Activated effector memory CD4-positive, alpha-beta T cell treated with Interleukin-2 at 50 U/mL for 16 hours (primary cell): ENCODE results near the gene PTPRN2.

Experiments used
- DNase-seq: peaks from one replicate; pipeline ENCODE4 v3.0.0-alpha.2; 2020

Gene PTPRN2

GRCh38 chr7:158030566-158030965, 557.1 kb downstream of the PTPRN2 start:
- DNase-seq, result no peak

DNA sequence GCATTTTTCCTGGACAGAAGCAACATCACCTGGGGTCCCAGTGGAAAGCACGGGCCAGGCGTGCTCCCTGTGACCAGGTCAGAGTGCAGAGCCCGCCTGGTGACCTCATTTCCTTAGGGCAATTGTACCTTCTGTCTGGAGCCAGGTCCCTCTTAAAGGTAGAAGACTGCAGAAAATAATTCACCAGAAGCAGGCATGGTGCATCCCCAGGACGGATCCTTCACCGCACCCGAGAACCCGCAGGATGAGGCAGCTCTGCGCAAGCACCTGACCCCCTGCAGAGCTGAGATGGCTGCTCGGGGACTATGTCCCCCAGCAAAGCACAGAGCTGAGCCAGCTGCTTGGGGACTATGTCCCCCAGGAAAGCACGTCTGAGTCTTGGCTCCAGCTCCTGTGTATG, 557.6 kb downstream of the PTPRN2 start:
- DNase-seq, result no peak

DNA sequence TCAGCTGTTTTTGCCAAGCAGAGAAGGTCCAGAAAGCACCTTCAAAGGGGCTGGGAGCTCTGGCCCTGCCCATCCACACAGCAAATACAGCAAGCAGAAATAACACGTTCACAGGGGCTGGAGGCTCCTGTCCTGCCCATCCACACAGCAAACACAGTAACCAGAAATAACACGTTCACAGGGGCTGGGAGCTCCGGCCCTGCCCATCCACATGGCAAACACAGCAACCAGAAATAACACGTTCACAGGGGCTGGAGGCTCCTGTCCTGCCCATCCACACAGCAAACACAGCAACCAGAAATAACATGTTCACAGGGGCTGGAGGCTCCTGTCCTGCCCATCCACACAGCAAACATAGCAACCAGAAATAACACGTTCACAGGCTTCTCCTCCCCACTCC, 558.1 kb downstream of the PTPRN2 start:
- no peak for DNase-seq

DNA sequence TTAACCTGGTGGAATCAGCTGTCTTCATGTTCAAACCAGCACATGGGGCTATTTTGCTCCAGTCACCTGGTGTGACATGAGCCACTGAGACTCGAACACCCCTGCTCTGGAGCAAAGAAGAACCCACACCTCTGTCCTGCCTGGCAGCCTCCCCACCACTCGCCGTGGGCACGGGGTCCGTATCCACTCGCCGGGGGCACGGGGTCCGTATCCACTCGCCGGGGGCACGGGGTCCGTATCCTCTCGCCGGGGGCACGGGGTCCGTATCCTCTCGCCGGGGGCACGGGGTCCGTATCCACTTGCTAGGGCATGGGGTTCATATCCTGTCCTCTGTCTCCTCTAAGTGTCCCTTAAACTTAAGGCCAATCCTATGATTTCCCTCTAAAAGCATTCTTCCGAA, 558.7 kb downstream of the PTPRN2 start:
- no peak for DNase-seq

GRCh38 chr7:158028290-158028941, 559.2 kb downstream of the PTPRN2 start:
- no peak for DNase-seq

DNA sequence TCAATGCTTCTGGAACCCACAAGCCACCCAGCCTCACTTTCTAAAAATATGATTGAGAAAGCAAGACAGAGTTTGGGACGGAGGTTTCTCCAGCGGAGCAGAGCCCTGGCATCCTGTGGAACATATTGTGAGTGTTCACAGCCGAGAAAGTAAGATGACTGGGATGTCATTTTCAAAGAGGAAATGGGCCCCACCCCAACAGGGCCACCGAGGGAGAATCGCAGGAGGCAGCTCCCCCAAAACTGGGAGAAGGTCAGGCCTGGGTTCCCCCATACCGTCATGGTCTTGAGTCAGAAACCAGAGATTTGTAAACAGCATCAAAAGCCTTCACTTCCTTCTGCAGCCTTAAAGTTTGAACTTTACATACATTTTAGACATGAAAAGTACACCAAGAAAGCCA, 560.0 kb downstream of the PTPRN2 start:
- no peak for DNase-seq

DNA sequence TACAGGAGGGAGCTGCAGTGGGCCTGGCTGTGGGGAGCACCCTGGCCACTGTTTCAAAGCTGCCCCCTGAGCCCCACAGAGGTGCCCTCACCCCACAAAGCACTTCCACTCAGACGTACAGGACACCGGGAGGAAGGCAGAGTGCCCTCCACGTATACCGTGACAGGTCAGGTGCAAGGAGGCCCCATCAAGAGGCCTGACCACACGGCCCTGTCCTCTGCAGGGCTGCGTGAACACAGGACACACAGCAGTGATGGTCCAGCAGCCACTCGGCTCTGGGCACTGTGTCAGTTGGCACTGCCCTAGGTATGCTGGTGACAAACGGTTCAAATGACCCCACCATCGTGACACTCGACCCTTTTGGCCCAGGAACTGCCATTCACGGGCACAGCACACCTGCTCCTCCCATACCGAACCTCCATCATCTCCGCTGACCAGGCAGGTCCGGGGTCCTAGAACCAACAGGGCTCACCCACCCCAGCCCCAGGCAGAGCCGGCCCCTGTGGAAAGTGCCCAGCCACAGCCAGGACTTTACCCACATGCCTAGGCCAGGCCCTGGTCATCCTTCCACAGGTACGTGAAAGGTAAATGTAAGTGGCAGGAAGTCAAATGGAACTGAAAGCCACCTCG, 560.9 kb downstream of the PTPRN2 start:
- DNase-seq, result no peak

DNA sequence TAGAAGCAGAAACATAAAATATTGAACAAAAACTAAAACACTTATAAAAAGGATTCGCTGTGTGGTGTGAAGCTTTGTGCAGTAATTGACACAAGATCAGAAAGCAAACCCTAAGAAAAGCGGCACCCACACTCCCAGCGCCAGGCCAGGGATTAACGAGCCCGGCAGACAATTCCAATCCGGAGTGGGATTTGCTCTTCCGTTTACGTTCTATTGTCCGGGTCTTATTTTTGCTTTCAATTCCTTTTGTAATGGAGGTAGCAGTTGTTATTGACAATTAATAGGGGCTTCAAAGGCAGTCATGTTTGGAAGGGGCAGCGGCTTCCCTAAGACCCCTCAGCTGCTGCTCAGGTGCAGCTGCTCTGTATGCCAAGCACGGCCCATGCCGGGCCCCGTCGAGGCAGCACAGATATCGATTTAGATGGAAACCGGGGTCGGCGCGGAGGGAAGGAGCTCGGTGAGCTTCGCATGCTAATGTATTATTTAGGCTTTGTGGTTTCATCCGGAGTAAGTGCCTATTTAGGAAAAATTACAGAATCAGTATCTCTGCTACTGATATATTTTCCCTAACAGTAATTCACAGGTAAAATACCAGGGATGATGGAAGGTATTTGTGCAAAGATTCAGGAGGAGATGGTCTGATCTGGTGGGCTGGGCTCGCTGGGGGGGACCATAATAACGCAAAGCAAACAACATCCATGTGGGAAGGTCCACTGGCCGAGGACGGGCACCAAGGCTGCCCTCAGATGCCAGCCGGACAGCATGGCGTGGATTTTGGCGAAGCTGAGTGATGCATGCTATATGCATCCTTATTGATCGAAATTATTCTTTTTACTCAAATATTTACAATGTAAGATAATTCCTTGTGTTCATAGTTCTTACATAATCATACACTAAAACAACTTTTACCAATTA, 561.7 kb downstream of the PTPRN2 start:
- no peak for DNase-seq

DNA sequence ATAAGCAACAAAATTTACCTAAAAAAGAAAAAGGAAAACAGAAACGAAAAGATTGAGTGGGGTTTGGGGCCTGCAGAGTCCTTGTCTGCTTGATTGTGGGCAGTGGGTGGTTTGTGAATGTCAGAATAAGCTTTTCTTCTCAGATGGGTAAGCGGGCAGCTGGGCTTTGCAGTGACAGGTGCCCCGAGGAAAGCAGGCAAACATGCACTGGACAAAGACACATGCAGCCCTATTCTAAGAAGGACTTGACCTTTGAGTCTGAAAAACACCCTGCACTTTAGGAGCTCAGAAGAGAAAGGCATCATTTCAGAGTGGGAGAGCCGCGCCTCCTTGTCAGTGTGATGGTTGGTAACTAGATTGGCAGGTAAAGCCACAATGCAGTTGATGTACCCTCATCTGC, 562.7 kb downstream of the PTPRN2 start:
- DNase-seq, result no peak

- no peak for DNase-seq
Measured at GRCh38 chr7:158024351-158024715, 563.3 kb downstream of the PTPRN2 start.

DNA sequence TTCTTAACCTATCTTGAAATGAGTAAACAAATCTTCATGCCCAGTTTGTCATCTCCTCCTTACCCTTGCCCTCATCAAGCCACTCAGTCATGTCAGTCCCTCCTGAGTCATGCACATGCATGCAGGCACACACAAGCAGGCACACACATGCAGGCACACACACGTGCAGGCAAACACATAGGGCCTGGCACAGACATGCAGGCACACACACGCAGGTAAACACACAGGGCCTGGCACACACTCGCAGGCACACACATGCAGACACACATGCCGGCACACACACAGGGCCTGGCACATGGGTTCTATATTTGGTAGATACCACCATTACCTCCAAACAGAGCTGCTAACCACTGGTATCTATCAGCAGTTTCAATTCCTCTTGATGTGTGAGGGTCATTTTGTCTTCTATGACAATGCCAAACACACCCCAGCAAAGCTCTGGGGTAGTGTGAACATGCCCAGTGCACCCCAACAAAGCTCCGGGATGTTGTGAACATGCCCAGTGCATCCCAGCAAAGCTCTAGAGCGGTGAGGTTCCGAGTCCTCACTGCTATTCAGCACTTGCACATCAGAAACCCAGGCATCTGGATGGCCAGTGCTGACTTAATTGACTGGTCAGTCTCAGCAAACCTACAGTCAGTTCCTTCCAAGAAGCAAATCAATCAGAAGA, 563.8 kb downstream of the PTPRN2 start:
- no peak for DNase-seq

GRCh38 chr7:158023157-158023556, 564.5 kb downstream of the PTPRN2 start:
- no peak for DNase-seq

DNA sequence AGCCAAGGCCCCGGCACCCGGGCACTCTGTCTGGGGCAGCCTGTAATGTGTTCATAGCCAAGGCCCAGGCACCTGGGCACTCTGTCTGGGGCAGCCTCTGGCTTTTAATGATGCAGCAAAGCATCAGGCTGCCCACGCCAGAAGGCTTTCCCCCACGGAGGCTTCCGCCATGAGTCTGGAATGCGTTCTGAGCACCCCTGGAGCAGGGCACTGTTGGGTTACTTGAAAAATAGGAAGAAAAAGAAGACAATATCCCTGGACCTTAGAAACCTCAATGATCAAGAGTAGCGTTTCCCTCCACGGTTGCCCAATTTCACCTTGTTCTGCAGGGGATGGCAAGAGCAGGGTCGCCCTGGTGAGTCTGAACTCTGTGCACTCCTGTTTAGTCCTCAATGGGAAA, 565.0 kb downstream of the PTPRN2 start:
- DNase-seq, result no peak

DNA sequence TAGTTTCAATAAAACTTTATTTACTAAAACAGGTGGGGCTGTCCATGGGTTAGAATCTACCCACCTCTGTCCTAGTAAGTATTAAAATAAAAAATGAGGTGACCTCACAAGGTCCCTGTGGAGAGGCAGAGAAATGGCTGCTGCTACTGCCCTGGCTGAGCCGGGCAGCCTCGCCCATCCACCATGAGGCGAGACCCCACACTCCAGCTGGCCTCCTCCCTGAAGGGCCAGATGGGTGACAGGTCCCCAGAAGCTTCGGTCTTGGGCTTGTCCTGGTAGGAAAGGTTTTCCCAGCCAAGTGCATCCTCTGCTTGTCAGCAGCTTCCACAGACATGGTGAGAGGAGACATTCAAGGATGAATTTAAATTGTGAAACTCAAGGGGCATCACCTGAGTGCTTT, 565.8 kb downstream of the PTPRN2 start:
- DNase-seq, result no peak

GRCh38 chr7:158020706-158021095, 566.9 kb downstream of the PTPRN2 start:
- DNase-seq, result no peak

GRCh38 chr7:158019726-158020705, 567.6 kb downstream of the PTPRN2 start:
- DNase-seq, result no peak

DNA sequence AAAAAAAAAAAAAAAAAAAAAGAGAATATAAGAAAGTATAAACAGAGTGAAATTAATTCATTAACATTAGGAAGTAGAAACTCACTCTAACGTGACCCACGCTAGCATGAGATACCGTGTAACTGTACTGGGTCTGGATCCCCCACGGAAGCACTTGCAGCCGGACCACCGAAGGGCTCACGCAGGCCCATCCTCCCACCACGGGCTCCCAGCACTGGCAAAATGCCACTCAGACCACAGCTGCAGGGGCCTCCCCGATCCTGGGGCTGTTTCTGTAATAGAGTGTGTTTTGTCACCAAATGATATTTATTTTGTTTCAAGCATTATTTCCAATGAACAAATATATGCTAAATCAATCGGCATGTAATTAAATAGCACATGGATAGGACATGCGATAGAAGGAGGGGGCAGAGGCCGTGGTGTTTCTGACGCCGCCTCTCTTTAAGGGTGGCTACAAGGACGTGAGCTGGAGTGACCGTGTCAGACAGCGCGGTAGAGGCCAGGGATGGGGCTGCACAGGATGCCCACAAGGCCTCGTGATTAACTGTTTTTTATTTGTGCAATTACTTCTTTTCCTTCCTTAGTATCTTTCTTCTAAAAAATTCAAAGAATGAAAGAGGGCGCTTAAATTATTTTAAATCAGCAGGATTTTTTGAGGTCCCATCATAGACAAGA, 568.5 kb downstream of the PTPRN2 start:
- DNase-seq, result no peak

GRCh38 chr7:158018098-158018762, 569.4 kb downstream of the PTPRN2 start:
- no peak for DNase-seq

GRCh38 chr7:158017111-158018097, 570.2 kb downstream of the PTPRN2 start:
- no peak for DNase-seq
